Measurements from ENCODE around the gene TENT4B. TPM values are rescaled to one million over a fixed set of nuclear protein-coding genes. Genes with fewer than 3 reads are reported as not detected.

Gene TENT4B
- total and polyA plus RNA-seq, 2 experiments from 2014 or later, result 6.2 to 15.0 TPM

GRCh38 chr16:50203681-50204080, 50.6 kb downstream of the TENT4B start:
- Histone ChIP-seq H3K9me3 (ENCODE audit: low read depth) (no peaks in the 10 kb centered on the region), H3K36me3 (no peaks in the 10 kb centered on the region), H3K4me1 (ENCODE audit: low read depth) (peaks cover 46% of the 10 kb centered on the region), H3K4me3 (no peak overlapping the region), H3K27ac (peak overlapping the region; percentile 68), H3K27me3 (no peaks in the 10 kb centered on the region)
- no peak for TF ChIP-seq CTCF (IDR thresholded peaks at IDR 0.05; ENCODE audit: low read depth, low read length)
- DNase-seq (ENCODE audit: low read depth in 1 of 2, low spot score in 1 of 2), result no peak

- Histone ChIP-seq H3K4me1 (ENCODE audit: low read depth) (peaks cover 53% of the 10 kb centered on the region), H3K27ac (peak overlapping the region; percentile 32), H3K4me3 (no peak overlapping the region), H3K27me3 (no peaks in the 10 kb centered on the region), H3K36me3 (no peaks in the 10 kb centered on the region), H3K9me3 (ENCODE audit: low read depth) (no peaks in the 10 kb centered on the region)
- no peak for TF ChIP-seq CTCF (IDR thresholded peaks at IDR 0.05; ENCODE audit: low read depth, low read length)
- no peak for DNase-seq (ENCODE audit: low read depth in 1 of 2, low spot score in 1 of 2)
Measured at GRCh38 chr16:50204453-50205108, 51.5 kb downstream of the TENT4B start.

- peak; percentile 55 to 57 for DNase-seq (ENCODE audit: low read depth in 1 of 2, low spot score in 1 of 2)
- Histone ChIP-seq H3K9me3 (ENCODE audit: low read depth) (no peaks in the 10 kb centered on the region), H3K36me3 (peaks cover 4% of the 10 kb centered on the region), H3K4me1 (ENCODE audit: low read depth) (peaks cover 60% of the 10 kb centered on the region), H3K4me3 (no peak overlapping the region), H3K27me3 (no peaks in the 10 kb centered on the region), H3K27ac (no peak overlapping the region)
- TF ChIP-seq CTCF (IDR thresholded peaks at IDR 0.05; ENCODE audit: low read depth, low read length), result no peak
Measured at GRCh38 chr16:50207652-50208051, 54.5 kb downstream of the TENT4B start.

- Histone ChIP-seq H3K4me1 (ENCODE audit: low read depth) (peaks cover 51% of the 10 kb centered on the region), H3K9me3 (ENCODE audit: low read depth) (no peaks in the 10 kb centered on the region), H3K27ac (peak overlapping the region; percentile 78), H3K27me3 (no peaks in the 10 kb centered on the region), H3K4me3 (no peak overlapping the region), H3K36me3 (peaks cover 7% of the 10 kb centered on the region)
- no peak for TF ChIP-seq CTCF (IDR thresholded peaks at IDR 0.05; ENCODE audit: low read depth, low read length)
- no peak for DNase-seq (ENCODE audit: low read depth in 1 of 2, low spot score in 1 of 2)
Measured at GRCh38 chr16:50208460-50208931, 55.4 kb downstream of the TENT4B start.

GRCh38 chr16:50209546-50210265, 56.6 kb downstream of the TENT4B start:
- TF ChIP-seq CTCF (IDR thresholded peaks at IDR 0.05; ENCODE audit: low read depth, low read length), result no peak
- Histone ChIP-seq H3K9me3 (ENCODE audit: low read depth) (no peaks in the 10 kb centered on the region), H3K4me3 (no peak overlapping the region), H3K27me3 (no peaks in the 10 kb centered on the region), H3K4me1 (ENCODE audit: low read depth) (peaks cover 40% of the 10 kb centered on the region), H3K36me3 (peaks cover 11% of the 10 kb centered on the region), H3K27ac (peak overlapping the region; percentile 78)
- DNase-seq (ENCODE audit: low read depth in 1 of 2, low spot score in 1 of 2), result peak in 1 of 2 donors; percentile 25
